ENCODE results near the gene BOLA3.
"Not testable (repeated sequence)": the region's sequence is repeated elsewhere in the genome, so short reads cannot be mapped to it uniquely, and the experiment has no call there.

BOLA3 gene

GRCh38 chr2:74147727-74148456, at the start of gene BOLA3:
Gene BOLA3 (minus strand): TSS chr2:74147912. CDS start chr2:74147874, 38 bp downstream.
- peak; percentile 38 to 77 (median 66) for DNase-seq

- no peak for DNase-seq
Measured at GRCh38 chr2:74197049-74197448, 49.3 kb upstream of the BOLA3 start.

- no peak for DNase-seq
Measured at GRCh38 chr2:74194799-74195198, 47.1 kb upstream of the BOLA3 start.

- DNase-seq = no peak
Measured at GRCh38 chr2:74191596-74192380, 44.1 kb upstream of the BOLA3 start.

GRCh38 chr2:74188696-74189095, 41.0 kb upstream of the BOLA3 start:
- DNase-seq = no peak

- no peak for DNase-seq
Measured at GRCh38 chr2:74188018-74188601, 40.4 kb upstream of the BOLA3 start.

GRCh38 chr2:74186706-74187105, 39.0 kb upstream of the BOLA3 start:
- not testable (repeated sequence) for DNase-seq

GRCh38 chr2:74186038-74186437, 38.3 kb upstream of the BOLA3 start:
- peak in 1 of 6 experiments; percentile 18 for DNase-seq

- DNase-seq = no peak
Measured at GRCh38 chr2:74183878-74184277, 36.2 kb upstream of the BOLA3 start.

GRCh38 chr2:74181739-74182138, 34.0 kb upstream of the BOLA3 start:
- DNase-seq = no peak

GRCh38 chr2:74179063-74179865, 31.6 kb upstream of the BOLA3 start:
- peak in 1 of 6 experiments; percentile 47 for DNase-seq

- DNase-seq = peak; percentile 93 to 97 (median 96)
Measured at GRCh38 chr2:74178211-74179062, 30.7 kb upstream of the BOLA3 start, which contains the start of gene MOB1A. Gene MOB1A (minus strand): TSS chr2:74178879. CDS start chr2:74178674, 205 bp downstream.

- no peak for DNase-seq
Measured at GRCh38 chr2:74177696-74178095, 30.0 kb upstream of the BOLA3 start.

GRCh38 chr2:74174909-74175308, 27.2 kb upstream of the BOLA3 start:
- no peak for DNase-seq

- no peak for DNase-seq
Measured at GRCh38 chr2:74168739-74169138, 21.0 kb upstream of the BOLA3 start.

GRCh38 chr2:74164761-74165160, 17.0 kb upstream of the BOLA3 start:
- no peak for DNase-seq

- no peak for DNase-seq
Measured at GRCh38 chr2:74162951-74163350, 15.2 kb upstream of the BOLA3 start.

- no peak for DNase-seq
Measured at GRCh38 chr2:74155830-74156229, 8.1 kb upstream of the BOLA3 start.

- DNase-seq = no peak
Measured at GRCh38 chr2:74152954-74153353, 5.2 kb upstream of the BOLA3 start.

- DNase-seq = no peak
Measured at GRCh38 chr2:74149570-74150319, 2.0 kb upstream of the BOLA3 start.

GRCh38 chr2:74149247-74149525, 1.5 kb upstream of the BOLA3 start:
- DNase-seq = no peak

Measured in stimulated activated naive CD4-positive, alpha-beta T cell (primary cell).